GM23338 (cell line): ENCODE data around the gene UPF1. TPM values are rescaled to one million over a fixed set of nuclear protein-coding genes. Genes with fewer than 3 reads are reported as not detected.
A peak's percentile ranks its signal among the peaks of the same experiment; 100 is the strongest.

Experiments
- ATAC-seq: fragments of 200-7000 bp; cut with Tn5 transposase; 3 replicates; pipeline ENCODE4 v1.9.1; 2020
- DNase-seq: peaks from one replicate; pipeline ENCODE4 v3.0.0-alpha.2; 2015; ENCODE audit warnings: low spot score
- H2AFZ ChIP-seq: fragments of 200-600 bp; sonication (generic); 2 replicates; pipeline ENCODE4 v1.8.0; 2016; ENCODE audit warnings: antibody characterized with exemption, mild to moderate bottlenecking, moderate library complexity
- H3F3A ChIP-seq: fragments of 200-600 bp; sonication (generic); replicated peaks from 2 replicates; pipeline ENCODE4 v1.8.0; 2017; ENCODE audit warnings: antibody characterized with exemption, mixed run types, low read depth
- H3K27ac ChIP-seq: fragments of 200-600 bp; sonication (generic); 2 replicates; pipeline ENCODE4 v1.6.1; 2016; ENCODE audit warnings: low read depth
- H3K27me3 ChIP-seq: fragments of 200-600 bp; sonication (generic); 2 replicates; pipeline ENCODE4 v1.8.0; 2016; ENCODE audit warnings: mild to moderate bottlenecking, mixed run types, moderate library complexity; ENCODE audit not compliant: insufficient read depth
- H3K36me3 ChIP-seq: fragments of 200-600 bp; sonication (generic); 2 replicates; pipeline ENCODE4 v1.8.0; 2016; ENCODE audit warnings: mild to moderate bottlenecking; ENCODE audit not compliant: insufficient read depth
- H3K4me1 ChIP-seq: fragments of 200-600 bp; sonication (generic); 2 replicates; pipeline ENCODE4 v1.8.0; 2016; ENCODE audit warnings: mild to moderate bottlenecking, moderate library complexity; ENCODE audit not compliant: insufficient read depth
- H3K4me2 ChIP-seq: fragments of 200-600 bp; sonication (generic); 2 replicates; pipeline ENCODE4 v1.7.1; 2017; ENCODE audit warnings: mixed run types
- H3K4me3 ChIP-seq: fragments of 200-600 bp; sonication (generic); 2 replicates; pipeline ENCODE4 v1.6.1; 2016; ENCODE audit warnings: mixed run types
- H3K79me2 ChIP-seq: fragments of 200-600 bp; sonication (generic); replicated peaks from 2 replicates; pipeline ENCODE4 v1.8.0; 2017; ENCODE audit warnings: mild to moderate bottlenecking; ENCODE audit not compliant: insufficient read depth
- H3K9me2 ChIP-seq: fragments of 200-600 bp; sonication (generic); 2 replicates; pipeline ENCODE4 v1.8.0; 2017; ENCODE audit not compliant: insufficient read depth
- H4K20me1 ChIP-seq: fragments of 200-600 bp; sonication (generic); replicated peaks from 2 replicates; pipeline ENCODE4 v1.8.0; 2017; ENCODE audit warnings: mild to moderate bottlenecking; ENCODE audit not compliant: insufficient read depth
- H3K27ac Mint-ChIP-seq: 2 replicates; pipeline ENCODE4 v1.8.0; 2020; ENCODE audit warnings: inconsistent platforms, mild to moderate bottlenecking, moderate library complexity, mixed read lengths
- H3K27me3 Mint-ChIP-seq: 3 replicates; pipeline ENCODE4 v1.8.0; 2022; ENCODE audit warnings: low read depth, mild to moderate bottlenecking, moderate library complexity, mixed read lengths, inconsistent platforms; ENCODE audit not compliant: insufficient read depth, poor library complexity
- H3K36me3 Mint-ChIP-seq: 3 replicates; pipeline ENCODE4 v1.8.0; 2021; ENCODE audit warnings: low read depth, mild to moderate bottlenecking, inconsistent platforms, moderate library complexity, mixed read lengths
- H3K4me1 Mint-ChIP-seq: 3 replicates; pipeline ENCODE4 v1.8.0; 2020; ENCODE audit warnings: mild to moderate bottlenecking, inconsistent platforms, mixed read lengths
- H3K4me3 Mint-ChIP-seq: 3 replicates; pipeline ENCODE4 v1.8.0; 2021; ENCODE audit warnings: moderate library complexity, mild to moderate bottlenecking, inconsistent platforms, mixed read lengths
- H3K9me3 Mint-ChIP-seq: 3 replicates; pipeline ENCODE4 v1.8.0; 2020; ENCODE audit warnings: moderate library complexity, mild to moderate bottlenecking, inconsistent platforms, mixed read lengths
- CREB1 ChIP-seq: fragments of 250-450 bp; sonication (Bioruptor Pico); IDR thresholded peaks from 2 replicates; pipeline ENCODE4 v1.5.0; 2020; ENCODE audit warnings: low read depth, mild to moderate bottlenecking, moderate library complexity
- EZH2 ChIP-seq: fragments of 200-600 bp; sonication (generic); IDR thresholded peaks from one replicate; pipeline ENCODE4 v1.8.0; 2017; ENCODE audit warnings: antibody characterized with exemption, mild to moderate bottlenecking, low read depth; ENCODE audit not compliant: unreplicated experiment
- EZH2phosphoT487 ChIP-seq: fragments of 200-600 bp; sonication (generic); IDR thresholded peaks from one replicate; pipeline ENCODE4 v1.8.1; 2018; ENCODE audit warnings: antibody characterized with exemption; ENCODE audit not compliant: unreplicated experiment
- JUNB ChIP-seq: IDR thresholded peaks from one replicate; pipeline ENCODE4 v1.6.1; 2016; ENCODE audit warnings: antibody characterized with exemption; ENCODE audit not compliant: unreplicated experiment
- POLR2AphosphoS5 ChIP-seq: IDR thresholded peaks from 2 replicates; pipeline ENCODE4 v1.6.1; 2016; ENCODE audit warnings: antibody characterized with exemption, low read depth
- ZNF114 ChIP-seq: fragments of 250-450 bp; sonication (Bioruptor Pico); IDR thresholded peaks from 2 replicates; pipeline ENCODE4 v1.5.0; 2020; ENCODE audit warnings: mild to moderate bottlenecking, moderate library complexity
- ZNF331 ChIP-seq: fragments of 250-450 bp; sonication (Bioruptor Pico); IDR thresholded peaks from 2 replicates; pipeline ENCODE4 v1.5.0; 2020; ENCODE audit warnings: low read depth, mild to moderate bottlenecking, moderate library complexity
- polyA plus RNA-seq: library from polyadenylated mRNA; unstranded; fragments of >200 nt; fragmentation: Nextera tagmentation; extraction: Ambion mirVana; gene quantifications from 2 replicates; pipeline ENCODE4 v1.2.1, GENCODE V29; 2016
- total RNA-seq: library from RNA; depleted of rRNA; stranded (reverse); fragments of >200 nt; shearing (Covaris generic); gene quantifications from 2 replicates; pipeline ENCODE4 v1.2.3, GENCODE V29; 2014
- TF ChIP-seq, protein P1 (sequence below), 2 experiments: fragments of 200-600 bp in 1 of 2; sonication (generic) in 1 of 2; conservative IDR thresholded peaks; 2 replicates each; pipeline versions ENCODE4 v1.5.1 to v1.6.1; 2016 to 2017; ENCODE audit warnings: antibody characterized with exemption in 2 of 2, low read depth in 2 of 2, mild to moderate bottlenecking in 2 of 2, moderate library complexity in 1 of 2
- TF ChIP-seq, protein P2 (sequence below): IDR thresholded peaks from one replicate; pipeline ENCODE4 v1.6.1; 2018; ENCODE audit warnings: antibody characterized with exemption; ENCODE audit not compliant: unreplicated experiment
- TF ChIP-seq, protein P3 (sequence below): IDR thresholded peaks from 2 replicates; pipeline ENCODE4 v1.6.1; 2016; ENCODE audit warnings: antibody characterized with exemption

The UPF1 gene
- total and polyA plus RNA-seq, 2 experiments from 2014 or later, result 13.8 to 138 TPM

DNA sequence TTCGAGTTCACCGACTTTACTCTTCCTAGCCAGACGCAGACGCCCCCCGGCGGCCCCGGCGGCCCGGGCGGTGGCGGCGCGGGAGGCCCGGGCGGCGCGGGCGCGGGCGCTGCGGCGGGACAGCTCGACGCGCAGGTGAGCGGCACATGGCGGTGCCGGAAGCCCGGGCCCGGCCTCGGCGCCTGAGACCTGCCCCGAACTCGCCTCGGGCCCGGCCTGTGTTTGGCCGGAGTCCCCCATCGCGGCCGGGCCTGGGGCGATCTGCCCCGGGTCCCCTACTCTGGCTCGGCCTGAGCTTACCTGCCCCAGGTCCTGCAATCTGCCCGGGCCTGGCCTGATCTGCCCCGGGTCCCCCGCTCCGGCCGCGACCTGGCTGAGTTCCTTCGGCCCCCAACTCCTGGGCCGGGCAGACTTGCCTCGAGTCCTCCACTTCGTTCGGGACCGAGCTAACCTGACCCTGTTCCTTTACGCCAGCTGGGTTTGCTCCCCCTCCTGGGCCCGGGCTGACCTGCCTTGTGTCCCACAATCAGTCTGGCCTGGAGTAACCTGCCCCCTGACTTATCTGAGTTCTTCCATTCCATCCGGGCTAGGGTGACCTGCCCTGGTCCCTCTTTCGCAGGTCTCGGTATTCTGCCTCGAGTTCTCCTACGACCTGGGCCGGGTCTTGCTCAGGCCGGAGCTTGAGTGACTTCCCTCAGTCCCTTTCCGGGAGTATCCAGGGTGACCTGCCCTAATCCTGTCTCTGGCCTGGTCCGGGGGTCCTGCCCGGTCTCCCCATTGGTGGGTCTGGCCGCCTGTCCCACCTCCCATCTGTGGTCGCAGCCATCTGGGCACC, 764 bp downstream of the UPF1 start:
- Histone ChIP-seq H3K27ac (no peak overlapping the region), H4K20me1 (peaks cover 45% of the 10 kb centered on the region), H3K79me2 (peaks cover 52% of the 10 kb centered on the region), H3K4me3 (peak overlapping the region; percentile 89), H3F3A (0 out of 2 replicates have a peak, but pooled peaks cover 4% of the 10 kb centered on the region), H3K4me1 (peaks cover 23% of the 10 kb centered on the region), H3K27me3 (peaks cover 7% of the 10 kb centered on the region; the same call in 1 of the 2 replicates), H2AFZ (no peak overlapping the region), H3K36me3 (0 out of 2 replicates have a peak, but pooled peaks cover 10% of the 10 kb centered on the region), H3K9me2 (no peaks in the 10 kb centered on the region), H3K4me2 (peak overlapping the region; percentile 99)
- peaks cover 31% of the 10 kb centered on the region for H3K36me3 Mint-ChIP-seq
- peak; percentile 70 for DNase-seq
- H3K27ac Mint-ChIP-seq, result peak overlapping the region; percentile 58
- peak overlapping the region; percentile 89 for H3K4me3 Mint-ChIP-seq
- TF ChIP-seq, protein P1, sequence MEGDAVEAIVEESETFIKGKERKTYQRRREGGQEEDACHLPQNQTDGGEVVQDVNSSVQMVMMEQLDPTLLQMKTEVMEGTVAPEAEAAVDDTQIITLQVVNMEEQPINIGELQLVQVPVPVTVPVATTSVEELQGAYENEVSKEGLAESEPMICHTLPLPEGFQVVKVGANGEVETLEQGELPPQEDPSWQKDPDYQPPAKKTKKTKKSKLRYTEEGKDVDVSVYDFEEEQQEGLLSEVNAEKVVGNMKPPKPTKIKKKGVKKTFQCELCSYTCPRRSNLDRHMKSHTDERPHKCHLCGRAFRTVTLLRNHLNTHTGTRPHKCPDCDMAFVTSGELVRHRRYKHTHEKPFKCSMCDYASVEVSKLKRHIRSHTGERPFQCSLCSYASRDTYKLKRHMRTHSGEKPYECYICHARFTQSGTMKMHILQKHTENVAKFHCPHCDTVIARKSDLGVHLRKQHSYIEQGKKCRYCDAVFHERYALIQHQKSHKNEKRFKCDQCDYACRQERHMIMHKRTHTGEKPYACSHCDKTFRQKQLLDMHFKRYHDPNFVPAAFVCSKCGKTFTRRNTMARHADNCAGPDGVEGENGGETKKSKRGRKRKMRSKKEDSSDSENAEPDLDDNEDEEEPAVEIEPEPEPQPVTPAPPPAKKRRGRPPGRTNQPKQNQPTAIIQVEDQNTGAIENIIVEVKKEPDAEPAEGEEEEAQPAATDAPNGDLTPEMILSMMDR (conservative IDR thresholded peaks at IDR 0.05; ENCODE audit: low read depth in 2 of 2), result peak; percentile 29 to 36; a peak in 3 of 4 replicates
- no peak for TF ChIP-seq ZNF114 (CRISPR knock-in tag)
- H3K9me3 Mint-ChIP-seq, result peaks cover 2% of the 10 kb centered on the region
- ATAC-seq, result peak; percentile 72
- H3K27me3 Mint-ChIP-seq, result peaks cover 20% of the 10 kb centered on the region
- H3K4me1 Mint-ChIP-seq, result peaks cover 26% of the 10 kb centered on the region

DNA sequence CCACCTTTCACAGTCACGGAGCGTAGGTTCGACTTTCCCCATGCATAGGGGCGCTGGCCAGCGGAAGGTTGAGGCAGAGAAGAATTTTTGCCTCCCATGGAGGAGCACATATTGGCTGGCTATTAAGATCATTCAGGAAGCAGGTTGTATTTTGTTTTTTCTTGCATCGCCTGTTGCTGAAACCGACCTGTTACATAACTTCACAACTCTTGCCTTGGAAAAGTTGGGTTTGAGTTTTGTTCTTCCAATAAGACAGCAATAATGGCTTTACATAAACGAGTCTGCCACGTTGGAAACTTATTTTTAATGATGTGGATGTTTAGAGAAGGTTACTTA, 1.4 kb downstream of the UPF1 start:
- Mint-ChIP-seq H3K4me3 (peak overlapping the region; percentile 89), H3K27ac (peak overlapping the region; percentile 58; the same call in 1 of the 2 replicates), H3K27me3 (peaks cover 15% of the 10 kb centered on the region), H3K4me1 (peaks cover 26% of the 10 kb centered on the region), H3K9me3 (no peaks in the 10 kb centered on the region), H3K36me3 (peaks cover 37% of the 10 kb centered on the region)
- Histone ChIP-seq H3K4me1 (peaks cover 23% of the 10 kb centered on the region), H3K4me2 (peak overlapping the region; percentile 99), H3K9me2 (no peaks in the 10 kb centered on the region), H3K27me3 (0 out of 2 replicates have a peak, but pooled peaks cover 3% of the 10 kb centered on the region), H4K20me1 (peaks cover 51% of the 10 kb centered on the region), H3K4me3 (peak overlapping the region; percentile 89), H3K36me3 (0 out of 2 replicates have a peak, but pooled peaks cover 10% of the 10 kb centered on the region), H3K79me2 (peaks cover 57% of the 10 kb centered on the region), H3K27ac (no peak overlapping the region), H2AFZ (no peak overlapping the region), H3F3A (0 out of 2 replicates have a peak, but pooled peaks cover 4% of the 10 kb centered on the region)
- ATAC-seq (no peak), DNase-seq (no peak)
- TF ChIP-seq POLR2AphosphoS5 (no peak), JUNB (no peak), EZH2 (no peak), EZH2phosphoT487 (no peak), ZNF331 (no peak), ZNF114 (CRISPR knock-in tag) (no peak), CREB1 (CRISPR knock-in tag) (no peak)
- TF ChIP-seq, protein P2, sequence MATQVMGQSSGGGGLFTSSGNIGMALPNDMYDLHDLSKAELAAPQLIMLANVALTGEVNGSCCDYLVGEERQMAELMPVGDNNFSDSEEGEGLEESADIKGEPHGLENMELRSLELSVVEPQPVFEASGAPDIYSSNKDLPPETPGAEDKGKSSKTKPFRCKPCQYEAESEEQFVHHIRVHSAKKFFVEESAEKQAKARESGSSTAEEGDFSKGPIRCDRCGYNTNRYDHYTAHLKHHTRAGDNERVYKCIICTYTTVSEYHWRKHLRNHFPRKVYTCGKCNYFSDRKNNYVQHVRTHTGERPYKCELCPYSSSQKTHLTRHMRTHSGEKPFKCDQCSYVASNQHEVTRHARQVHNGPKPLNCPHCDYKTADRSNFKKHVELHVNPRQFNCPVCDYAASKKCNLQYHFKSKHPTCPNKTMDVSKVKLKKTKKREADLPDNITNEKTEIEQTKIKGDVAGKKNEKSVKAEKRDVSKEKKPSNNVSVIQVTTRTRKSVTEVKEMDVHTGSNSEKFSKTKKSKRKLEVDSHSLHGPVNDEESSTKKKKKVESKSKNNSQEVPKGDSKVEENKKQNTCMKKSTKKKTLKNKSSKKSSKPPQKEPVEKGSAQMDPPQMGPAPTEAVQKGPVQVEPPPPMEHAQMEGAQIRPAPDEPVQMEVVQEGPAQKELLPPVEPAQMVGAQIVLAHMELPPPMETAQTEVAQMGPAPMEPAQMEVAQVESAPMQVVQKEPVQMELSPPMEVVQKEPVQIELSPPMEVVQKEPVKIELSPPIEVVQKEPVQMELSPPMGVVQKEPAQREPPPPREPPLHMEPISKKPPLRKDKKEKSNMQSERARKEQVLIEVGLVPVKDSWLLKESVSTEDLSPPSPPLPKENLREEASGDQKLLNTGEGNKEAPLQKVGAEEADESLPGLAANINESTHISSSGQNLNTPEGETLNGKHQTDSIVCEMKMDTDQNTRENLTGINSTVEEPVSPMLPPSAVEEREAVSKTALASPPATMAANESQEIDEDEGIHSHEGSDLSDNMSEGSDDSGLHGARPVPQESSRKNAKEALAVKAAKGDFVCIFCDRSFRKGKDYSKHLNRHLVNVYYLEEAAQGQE, result no peak
- TF ChIP-seq, protein P3, sequence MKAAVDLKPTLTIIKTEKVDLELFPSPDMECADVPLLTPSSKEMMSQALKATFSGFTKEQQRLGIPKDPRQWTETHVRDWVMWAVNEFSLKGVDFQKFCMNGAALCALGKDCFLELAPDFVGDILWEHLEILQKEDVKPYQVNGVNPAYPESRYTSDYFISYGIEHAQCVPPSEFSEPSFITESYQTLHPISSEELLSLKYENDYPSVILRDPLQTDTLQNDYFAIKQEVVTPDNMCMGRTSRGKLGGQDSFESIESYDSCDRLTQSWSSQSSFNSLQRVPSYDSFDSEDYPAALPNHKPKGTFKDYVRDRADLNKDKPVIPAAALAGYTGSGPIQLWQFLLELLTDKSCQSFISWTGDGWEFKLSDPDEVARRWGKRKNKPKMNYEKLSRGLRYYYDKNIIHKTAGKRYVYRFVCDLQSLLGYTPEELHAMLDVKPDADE, result no peak
